Measurements from ENCODE around the gene PPP2R1A. TPM values are rescaled to one million over a fixed set of nuclear protein-coding genes. Genes with fewer than 3 reads are reported as not detected.

Gene PPP2R1A
- total and polyA plus RNA-seq, 4 donors = 33.6 to 61.6 (median 59.8) TPM

DNA sequence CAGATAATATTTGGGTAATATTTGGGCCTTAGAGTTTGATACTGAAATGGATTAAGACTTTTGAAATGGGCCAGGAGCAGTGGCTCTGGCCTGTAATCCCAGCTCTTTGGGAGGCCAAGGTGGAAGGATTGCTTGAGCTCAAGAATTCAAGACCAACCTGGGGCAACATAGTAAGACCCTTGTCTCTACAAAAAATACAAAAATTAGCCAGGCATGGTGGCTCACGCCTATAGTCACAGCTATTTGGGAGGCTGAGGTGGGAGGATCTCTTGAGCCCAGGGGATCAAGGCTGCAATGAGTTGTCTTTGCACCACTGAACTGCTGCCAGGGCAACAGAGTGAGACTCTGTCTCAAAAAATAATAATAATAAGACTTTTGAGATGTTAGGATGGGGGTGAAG lies 17.5 kb upstream of the PPP2R1A start:
- TF ChIP-seq, protein P1, sequence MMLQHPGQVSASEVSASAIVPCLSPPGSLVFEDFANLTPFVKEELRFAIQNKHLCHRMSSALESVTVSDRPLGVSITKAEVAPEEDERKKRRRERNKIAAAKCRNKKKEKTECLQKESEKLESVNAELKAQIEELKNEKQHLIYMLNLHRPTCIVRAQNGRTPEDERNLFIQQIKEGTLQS (IDR thresholded peaks at IDR 0.05) = no peak
- TF ChIP-seq, protein P2, sequence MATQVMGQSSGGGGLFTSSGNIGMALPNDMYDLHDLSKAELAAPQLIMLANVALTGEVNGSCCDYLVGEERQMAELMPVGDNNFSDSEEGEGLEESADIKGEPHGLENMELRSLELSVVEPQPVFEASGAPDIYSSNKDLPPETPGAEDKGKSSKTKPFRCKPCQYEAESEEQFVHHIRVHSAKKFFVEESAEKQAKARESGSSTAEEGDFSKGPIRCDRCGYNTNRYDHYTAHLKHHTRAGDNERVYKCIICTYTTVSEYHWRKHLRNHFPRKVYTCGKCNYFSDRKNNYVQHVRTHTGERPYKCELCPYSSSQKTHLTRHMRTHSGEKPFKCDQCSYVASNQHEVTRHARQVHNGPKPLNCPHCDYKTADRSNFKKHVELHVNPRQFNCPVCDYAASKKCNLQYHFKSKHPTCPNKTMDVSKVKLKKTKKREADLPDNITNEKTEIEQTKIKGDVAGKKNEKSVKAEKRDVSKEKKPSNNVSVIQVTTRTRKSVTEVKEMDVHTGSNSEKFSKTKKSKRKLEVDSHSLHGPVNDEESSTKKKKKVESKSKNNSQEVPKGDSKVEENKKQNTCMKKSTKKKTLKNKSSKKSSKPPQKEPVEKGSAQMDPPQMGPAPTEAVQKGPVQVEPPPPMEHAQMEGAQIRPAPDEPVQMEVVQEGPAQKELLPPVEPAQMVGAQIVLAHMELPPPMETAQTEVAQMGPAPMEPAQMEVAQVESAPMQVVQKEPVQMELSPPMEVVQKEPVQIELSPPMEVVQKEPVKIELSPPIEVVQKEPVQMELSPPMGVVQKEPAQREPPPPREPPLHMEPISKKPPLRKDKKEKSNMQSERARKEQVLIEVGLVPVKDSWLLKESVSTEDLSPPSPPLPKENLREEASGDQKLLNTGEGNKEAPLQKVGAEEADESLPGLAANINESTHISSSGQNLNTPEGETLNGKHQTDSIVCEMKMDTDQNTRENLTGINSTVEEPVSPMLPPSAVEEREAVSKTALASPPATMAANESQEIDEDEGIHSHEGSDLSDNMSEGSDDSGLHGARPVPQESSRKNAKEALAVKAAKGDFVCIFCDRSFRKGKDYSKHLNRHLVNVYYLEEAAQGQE (IDR thresholded peaks at IDR 0.05) = no peak
- TF ChIP-seq FOXA2 (IDR thresholded peaks at IDR 0.05) (no peak), NR2F2 (IDR thresholded peaks at IDR 0.05) (no peak), JUND (IDR thresholded peaks at IDR 0.05) (no peak), GABPA (IDR thresholded peaks at IDR 0.05 in 1 of 2, conservative IDR thresholded peaks at IDR 0.05 in 1 of 2) (no peak), RXRA (IDR thresholded peaks at IDR 0.05) (no peak), SP1 (IDR thresholded peaks at IDR 0.05) (no peak), HNF4A (conservative IDR thresholded peaks at IDR 0.05) (no peak), TAF1 (conservative IDR thresholded peaks at IDR 0.05) (no peak), EGR1 (IDR thresholded peaks at IDR 0.05; ENCODE audit: low read depth in 2 of 2) (no peak), RAD21 (IDR thresholded peaks at IDR 0.05) (no peak), FOXA1 (IDR thresholded peaks at IDR 0.05) (no peak), HNF4G (IDR thresholded peaks at IDR 0.05) (no peak), YY1 (IDR thresholded peaks at IDR 0.05) (no peak)
- TF ChIP-seq, protein P3, sequence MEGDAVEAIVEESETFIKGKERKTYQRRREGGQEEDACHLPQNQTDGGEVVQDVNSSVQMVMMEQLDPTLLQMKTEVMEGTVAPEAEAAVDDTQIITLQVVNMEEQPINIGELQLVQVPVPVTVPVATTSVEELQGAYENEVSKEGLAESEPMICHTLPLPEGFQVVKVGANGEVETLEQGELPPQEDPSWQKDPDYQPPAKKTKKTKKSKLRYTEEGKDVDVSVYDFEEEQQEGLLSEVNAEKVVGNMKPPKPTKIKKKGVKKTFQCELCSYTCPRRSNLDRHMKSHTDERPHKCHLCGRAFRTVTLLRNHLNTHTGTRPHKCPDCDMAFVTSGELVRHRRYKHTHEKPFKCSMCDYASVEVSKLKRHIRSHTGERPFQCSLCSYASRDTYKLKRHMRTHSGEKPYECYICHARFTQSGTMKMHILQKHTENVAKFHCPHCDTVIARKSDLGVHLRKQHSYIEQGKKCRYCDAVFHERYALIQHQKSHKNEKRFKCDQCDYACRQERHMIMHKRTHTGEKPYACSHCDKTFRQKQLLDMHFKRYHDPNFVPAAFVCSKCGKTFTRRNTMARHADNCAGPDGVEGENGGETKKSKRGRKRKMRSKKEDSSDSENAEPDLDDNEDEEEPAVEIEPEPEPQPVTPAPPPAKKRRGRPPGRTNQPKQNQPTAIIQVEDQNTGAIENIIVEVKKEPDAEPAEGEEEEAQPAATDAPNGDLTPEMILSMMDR (IDR thresholded peaks at IDR 0.05; ENCODE audit: low read depth, low read length, missing input control) = no peak
- TF ChIP-seq, protein P4, sequence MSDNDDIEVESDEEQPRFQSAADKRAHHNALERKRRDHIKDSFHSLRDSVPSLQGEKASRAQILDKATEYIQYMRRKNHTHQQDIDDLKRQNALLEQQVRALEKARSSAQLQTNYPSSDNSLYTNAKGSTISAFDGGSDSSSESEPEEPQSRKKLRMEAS (IDR thresholded peaks at IDR 0.05) = no peak
- TF ChIP-seq, protein P5, sequence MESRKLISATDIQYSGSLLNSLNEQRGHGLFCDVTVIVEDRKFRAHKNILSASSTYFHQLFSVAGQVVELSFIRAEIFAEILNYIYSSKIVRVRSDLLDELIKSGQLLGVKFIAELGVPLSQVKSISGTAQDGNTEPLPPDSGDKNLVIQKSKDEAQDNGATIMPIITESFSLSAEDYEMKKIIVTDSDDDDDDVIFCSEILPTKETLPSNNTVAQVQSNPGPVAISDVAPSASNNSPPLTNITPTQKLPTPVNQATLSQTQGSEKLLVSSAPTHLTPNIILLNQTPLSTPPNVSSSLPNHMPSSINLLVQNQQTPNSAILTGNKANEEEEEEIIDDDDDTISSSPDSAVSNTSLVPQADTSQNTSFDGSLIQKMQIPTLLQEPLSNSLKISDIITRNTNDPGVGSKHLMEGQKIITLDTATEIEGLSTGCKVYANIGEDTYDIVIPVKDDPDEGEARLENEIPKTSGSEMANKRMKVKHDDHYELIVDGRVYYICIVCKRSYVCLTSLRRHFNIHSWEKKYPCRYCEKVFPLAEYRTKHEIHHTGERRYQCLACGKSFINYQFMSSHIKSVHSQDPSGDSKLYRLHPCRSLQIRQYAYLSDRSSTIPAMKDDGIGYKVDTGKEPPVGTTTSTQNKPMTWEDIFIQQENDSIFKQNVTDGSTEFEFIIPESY (IDR thresholded peaks at IDR 0.05) = no peak
- Histone ChIP-seq H3K9ac (ENCODE audit: low read depth in 1 of 2, low read length in 2 of 2) (no peak overlapping the region), H3K36me3 (ENCODE audit: control insufficient read depth in 4 of 4, insufficient read depth in 3 of 4, low read depth in 1 of 4, low read length in 3 of 4) (peaks cover 0 to 15% (median 12%) of the 10 kb centered on the region in 4 donors), H3K27ac (ENCODE audit: low read depth in 1 of 2, low read length in 2 of 2) (no peak overlapping the region), H3K9me3 (ENCODE audit: control insufficient read depth in 4 of 4, low read length in 3 of 4) (peaks cover 0 to 9% (median 3%) of the 10 kb centered on the region in 4 donors), H3K27me3 (ENCODE audit: control insufficient read depth in 4 of 4, insufficient read depth in 4 of 4, low read length in 3 of 4) (no peaks in the 10 kb centered on the region), H3K4me3 (ENCODE audit: low read depth in 1 of 3, low read length in 3 of 3) (no peak overlapping the region), H3K4me1 (ENCODE audit: control insufficient read depth in 4 of 4, insufficient read depth in 4 of 4, low read length in 3 of 4) (peaks cover 0 to 11% (median 7%) of the 10 kb centered on the region in 4 donors)
- DNase-seq (ENCODE audit: low spot score) = no peak
- WGBS = 95% methylated on average over 1 of the region's 1 CpG
